Measurements from ENCODE around the gene ALPP.

Gene ALPP

DNA sequence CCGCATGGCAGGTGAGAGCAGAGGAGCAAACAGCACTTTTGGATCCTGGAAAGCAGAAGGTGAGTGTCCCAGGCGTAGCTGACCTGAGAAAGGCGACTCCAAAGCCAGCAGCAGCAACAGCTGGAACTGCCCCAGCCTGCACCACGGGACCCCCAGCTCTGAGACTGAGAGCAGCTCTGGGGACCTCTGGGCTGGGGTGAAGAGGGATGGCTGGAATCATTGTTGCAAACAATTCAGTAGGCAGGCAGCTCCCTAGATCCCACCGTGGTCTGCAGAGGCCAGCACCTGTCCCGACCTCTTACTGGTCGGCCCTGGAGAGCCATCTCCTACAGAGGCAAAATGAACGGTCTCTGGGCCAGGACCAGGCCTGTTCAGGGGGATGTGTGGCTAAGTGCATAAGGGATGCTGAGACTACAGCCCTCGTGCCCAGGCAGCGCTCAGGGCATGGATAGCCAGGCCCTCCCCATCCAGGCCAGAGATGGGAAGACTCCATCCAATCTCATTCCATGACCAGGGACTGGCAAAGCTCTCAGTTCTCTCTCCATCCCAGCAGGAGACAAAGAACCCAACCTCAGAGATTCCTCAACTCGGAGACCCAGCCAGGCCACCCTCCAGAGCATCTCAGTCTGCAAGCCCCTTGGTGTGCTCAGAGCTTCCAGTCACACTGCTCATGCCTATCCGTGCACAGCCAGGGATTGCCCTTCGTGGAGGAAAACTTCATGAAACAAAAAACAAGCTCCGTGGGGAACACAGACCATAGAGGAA is 38.2 kb upstream of the ALPP start:
- no peak for DNase-seq (ENCODE audit: low read depth in 1 of 2, low spot score in 1 of 2)
- no peaks in the 10 kb centered on the region for H3K27me3 ChIP-seq (ENCODE audit: insufficient read depth, poor library complexity, severe bottlenecking)
- no peak overlapping the region for H3K4me3 ChIP-seq (replicated peaks; ENCODE audit: insufficient read depth, low read length)
- H3K27ac ChIP-seq (replicated peaks): no peak overlapping the region
- TF ChIP-seq GABPA (IDR thresholded peaks at IDR 0.05; ENCODE audit: low read depth) (no peak), POLR2AphosphoS5 (IDR thresholded peaks at IDR 0.05; ENCODE audit: low read depth) (no peak), SPI1 (IDR thresholded peaks at IDR 0.05; ENCODE audit: borderline replicate concordance, low read depth) (no peak)
- TF ChIP-seq, protein P1, sequence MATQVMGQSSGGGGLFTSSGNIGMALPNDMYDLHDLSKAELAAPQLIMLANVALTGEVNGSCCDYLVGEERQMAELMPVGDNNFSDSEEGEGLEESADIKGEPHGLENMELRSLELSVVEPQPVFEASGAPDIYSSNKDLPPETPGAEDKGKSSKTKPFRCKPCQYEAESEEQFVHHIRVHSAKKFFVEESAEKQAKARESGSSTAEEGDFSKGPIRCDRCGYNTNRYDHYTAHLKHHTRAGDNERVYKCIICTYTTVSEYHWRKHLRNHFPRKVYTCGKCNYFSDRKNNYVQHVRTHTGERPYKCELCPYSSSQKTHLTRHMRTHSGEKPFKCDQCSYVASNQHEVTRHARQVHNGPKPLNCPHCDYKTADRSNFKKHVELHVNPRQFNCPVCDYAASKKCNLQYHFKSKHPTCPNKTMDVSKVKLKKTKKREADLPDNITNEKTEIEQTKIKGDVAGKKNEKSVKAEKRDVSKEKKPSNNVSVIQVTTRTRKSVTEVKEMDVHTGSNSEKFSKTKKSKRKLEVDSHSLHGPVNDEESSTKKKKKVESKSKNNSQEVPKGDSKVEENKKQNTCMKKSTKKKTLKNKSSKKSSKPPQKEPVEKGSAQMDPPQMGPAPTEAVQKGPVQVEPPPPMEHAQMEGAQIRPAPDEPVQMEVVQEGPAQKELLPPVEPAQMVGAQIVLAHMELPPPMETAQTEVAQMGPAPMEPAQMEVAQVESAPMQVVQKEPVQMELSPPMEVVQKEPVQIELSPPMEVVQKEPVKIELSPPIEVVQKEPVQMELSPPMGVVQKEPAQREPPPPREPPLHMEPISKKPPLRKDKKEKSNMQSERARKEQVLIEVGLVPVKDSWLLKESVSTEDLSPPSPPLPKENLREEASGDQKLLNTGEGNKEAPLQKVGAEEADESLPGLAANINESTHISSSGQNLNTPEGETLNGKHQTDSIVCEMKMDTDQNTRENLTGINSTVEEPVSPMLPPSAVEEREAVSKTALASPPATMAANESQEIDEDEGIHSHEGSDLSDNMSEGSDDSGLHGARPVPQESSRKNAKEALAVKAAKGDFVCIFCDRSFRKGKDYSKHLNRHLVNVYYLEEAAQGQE (IDR thresholded peaks at IDR 0.05; ENCODE audit: insufficient replicate concordance, low read depth): no peak
- TF ChIP-seq, protein P2, sequence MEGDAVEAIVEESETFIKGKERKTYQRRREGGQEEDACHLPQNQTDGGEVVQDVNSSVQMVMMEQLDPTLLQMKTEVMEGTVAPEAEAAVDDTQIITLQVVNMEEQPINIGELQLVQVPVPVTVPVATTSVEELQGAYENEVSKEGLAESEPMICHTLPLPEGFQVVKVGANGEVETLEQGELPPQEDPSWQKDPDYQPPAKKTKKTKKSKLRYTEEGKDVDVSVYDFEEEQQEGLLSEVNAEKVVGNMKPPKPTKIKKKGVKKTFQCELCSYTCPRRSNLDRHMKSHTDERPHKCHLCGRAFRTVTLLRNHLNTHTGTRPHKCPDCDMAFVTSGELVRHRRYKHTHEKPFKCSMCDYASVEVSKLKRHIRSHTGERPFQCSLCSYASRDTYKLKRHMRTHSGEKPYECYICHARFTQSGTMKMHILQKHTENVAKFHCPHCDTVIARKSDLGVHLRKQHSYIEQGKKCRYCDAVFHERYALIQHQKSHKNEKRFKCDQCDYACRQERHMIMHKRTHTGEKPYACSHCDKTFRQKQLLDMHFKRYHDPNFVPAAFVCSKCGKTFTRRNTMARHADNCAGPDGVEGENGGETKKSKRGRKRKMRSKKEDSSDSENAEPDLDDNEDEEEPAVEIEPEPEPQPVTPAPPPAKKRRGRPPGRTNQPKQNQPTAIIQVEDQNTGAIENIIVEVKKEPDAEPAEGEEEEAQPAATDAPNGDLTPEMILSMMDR (IDR thresholded peaks at IDR 0.05; ENCODE audit: insufficient read depth, low read length): no peak

DNA sequence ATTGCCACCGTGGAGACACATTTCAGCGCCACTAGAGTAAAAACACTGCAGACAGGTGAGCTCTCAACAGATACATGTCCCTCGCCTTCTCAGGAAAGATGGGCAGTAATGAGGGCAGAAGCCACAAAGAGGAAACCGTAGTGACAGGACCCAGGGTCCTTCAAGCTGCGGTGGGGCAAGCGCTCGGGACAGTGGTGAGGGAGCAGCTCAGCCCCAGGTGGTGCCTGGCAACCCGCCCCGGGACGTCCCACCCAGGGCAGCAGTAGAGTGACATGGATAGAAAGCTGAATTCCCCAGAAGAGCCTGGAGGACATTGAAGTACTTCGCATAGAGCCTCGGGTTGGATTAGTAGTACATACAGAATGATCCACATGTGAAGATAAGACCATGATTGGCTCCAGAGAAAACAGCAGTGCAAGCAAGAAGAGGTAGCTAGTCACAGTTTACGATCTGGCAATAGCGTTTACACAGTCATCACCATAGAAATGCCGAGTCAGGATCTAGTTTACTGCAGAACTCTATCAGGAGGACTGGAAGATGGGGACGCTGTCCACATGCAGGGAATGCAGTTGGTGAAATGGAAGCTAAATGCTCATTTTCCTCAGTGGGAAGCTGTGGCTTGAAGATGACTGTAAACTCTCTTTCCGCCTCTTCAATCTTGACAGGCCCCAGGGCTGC is 37.4 kb upstream of the ALPP start:
- H3K27ac ChIP-seq (replicated peaks): no peak overlapping the region
- H3K4me3 ChIP-seq (replicated peaks; ENCODE audit: insufficient read depth, low read length): no peak overlapping the region
- TF ChIP-seq, protein P2 (IDR thresholded peaks at IDR 0.05; ENCODE audit: insufficient read depth, low read length): no peak
- TF ChIP-seq SPI1 (IDR thresholded peaks at IDR 0.05; ENCODE audit: borderline replicate concordance, low read depth) (no peak), POLR2AphosphoS5 (IDR thresholded peaks at IDR 0.05; ENCODE audit: low read depth) (no peak), GABPA (IDR thresholded peaks at IDR 0.05; ENCODE audit: low read depth) (no peak)
- TF ChIP-seq, protein P1 (IDR thresholded peaks at IDR 0.05; ENCODE audit: insufficient replicate concordance, low read depth): no peak
- no peaks in the 10 kb centered on the region for H3K27me3 ChIP-seq (ENCODE audit: insufficient read depth, poor library complexity, severe bottlenecking)
- DNase-seq (ENCODE audit: low read depth in 1 of 2, low spot score in 1 of 2): no peak

DNA sequence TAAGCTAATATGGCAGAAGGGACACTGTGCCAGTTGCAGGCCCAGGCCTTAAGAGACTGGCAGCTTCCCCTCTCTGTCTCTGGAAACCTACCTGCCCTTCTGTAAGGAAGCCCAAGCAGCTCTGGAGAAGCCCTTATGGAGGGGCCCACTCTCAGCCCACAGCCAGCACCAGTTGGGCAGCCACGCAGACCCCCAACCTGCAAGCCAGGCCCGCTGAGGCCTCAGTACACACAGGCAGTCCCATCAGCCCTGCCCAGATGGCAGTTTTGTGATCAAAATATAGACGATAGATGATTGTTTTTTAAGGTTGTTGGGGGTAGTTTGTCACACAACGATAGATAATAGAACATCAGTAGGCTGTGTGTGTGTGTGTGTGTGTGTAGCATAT is 36.8 kb upstream of the ALPP start:
- H3K27me3 ChIP-seq (ENCODE audit: insufficient read depth, poor library complexity, severe bottlenecking): no peaks in the 10 kb centered on the region
- no peak overlapping the region for H3K4me3 ChIP-seq (replicated peaks; ENCODE audit: insufficient read depth, low read length)
- no peak overlapping the region for H3K27ac ChIP-seq (replicated peaks)
- TF ChIP-seq GABPA (IDR thresholded peaks at IDR 0.05; ENCODE audit: low read depth) (no peak), SPI1 (IDR thresholded peaks at IDR 0.05; ENCODE audit: borderline replicate concordance, low read depth) (no peak), POLR2AphosphoS5 (IDR thresholded peaks at IDR 0.05; ENCODE audit: low read depth) (no peak)
- TF ChIP-seq, protein P1 (IDR thresholded peaks at IDR 0.05; ENCODE audit: insufficient replicate concordance, low read depth): no peak
- TF ChIP-seq, protein P2 (IDR thresholded peaks at IDR 0.05; ENCODE audit: insufficient read depth, low read length): no peak
- no peak for DNase-seq (ENCODE audit: low read depth in 1 of 2, low spot score in 1 of 2)

Data from HL-60 (cell line).